HepG2 (cell line): ENCODE data around the gene PAIP2. TPM values are rescaled to one million over a fixed set of nuclear protein-coding genes. Genes with fewer than 3 reads are reported as not detected.

Experiments
- CSRNP2 ChIP-seq: sonication (generic); formaldehyde crosslinking; conservative IDR thresholded peaks from 2 replicates; pipeline ENCODE4 v1.8.0; 2022; ENCODE audit warnings: low read depth, missing genetic modification reagents
- ELF4 ChIP-seq: sonication (generic); formaldehyde crosslinking; IDR thresholded peaks from 2 replicates; pipeline ENCODE4 v1.5.0; 2020; ENCODE audit warnings: missing genetic modification reagents, mild to moderate bottlenecking, moderate library complexity, borderline replicate concordance
- ISX ChIP-seq: sonication (generic); formaldehyde crosslinking; conservative IDR thresholded peaks from 2 replicates; pipeline ENCODE4 v1.5.0; 2020; ENCODE audit warnings: missing genetic modification reagents
- KLF13 ChIP-seq: sonication (generic); formaldehyde crosslinking; IDR thresholded peaks from 2 replicates; pipeline ENCODE4 v1.4.0; 2020; ENCODE audit warnings: mild to moderate bottlenecking, missing genetic modification reagents
- MIXL1 ChIP-seq: IDR thresholded peaks from 2 replicates; pipeline ENCODE4 v1.6.1; 2016
- NFKBIZ ChIP-seq: IDR thresholded peaks from 2 replicates; pipeline ENCODE4 v1.6.1; 2018; ENCODE audit warnings: missing genetic modification reagents, missing compliant biosample characterization
- TBL1XR1 ChIP-seq: fragments of 150-350 bp; IDR thresholded peaks from 2 replicates; pipeline ENCODE4 v1.6.1; 2014; ENCODE audit warnings: borderline replicate concordance, low read length; ENCODE audit not compliant: partially characterized antibody
- ZNF160 ChIP-seq: sonication (generic); formaldehyde crosslinking; IDR thresholded peaks from 2 replicates; pipeline ENCODE4 v1.8.0; 2022; ENCODE audit warnings: mild to moderate bottlenecking, inconsistent platforms, missing genetic modification reagents
- ZNF318 ChIP-seq: sonication (generic); formaldehyde crosslinking; IDR thresholded peaks from 2 replicates; pipeline ENCODE4 v1.4.0; 2020; ENCODE audit warnings: mild to moderate bottlenecking, missing genetic modification reagents
- ZNF597 ChIP-seq: sonication (generic); formaldehyde crosslinking; IDR thresholded peaks from 2 replicates; pipeline ENCODE4 v1.5.0; 2020; ENCODE audit warnings: missing genetic modification reagents
- ZNF644 ChIP-seq: IDR thresholded peaks from 2 replicates; pipeline ENCODE4 v1.6.1; 2016; ENCODE audit warnings: low read depth
- ZNF878 ChIP-seq: sonication (generic); formaldehyde crosslinking; IDR thresholded peaks from 2 replicates; pipeline ENCODE4 v1.8.1; 2023; ENCODE audit warnings: mild to moderate bottlenecking, missing genetic modification reagents, moderate library complexity
- ZNF891 ChIP-seq: sonication (generic); formaldehyde crosslinking; IDR thresholded peaks from 2 replicates; pipeline ENCODE4 v1.5.0; 2020; ENCODE audit warnings: mild to moderate bottlenecking, missing genetic modification reagents
- ZSCAN21 ChIP-seq: sonication (generic); formaldehyde crosslinking; IDR thresholded peaks from 2 replicates; pipeline ENCODE4 v1.8.0; 2022; ENCODE audit warnings: mild to moderate bottlenecking, missing genetic modification reagents, moderate library complexity, borderline replicate concordance
- ZSCAN9 ChIP-seq: IDR thresholded peaks from 2 replicates; pipeline ENCODE4 v1.6.1; 2016; ENCODE audit warnings: borderline replicate concordance
- polyA plus RNA-seq, 8 experiments: library from polyadenylated mRNA; depleted of rRNA in 3 of 8; stranded (reverse) in 7 of 8; unstranded in 1 of 8; fragments of >200 nt; fragmentation: Illumina TruSeq in 4 of 8; extraction: Trizol in 4 of 8; gene quantifications; 2 replicates each; pipeline versions ENCODE4 v1.2.1 to v1.2.3, GENCODE V29; 2011 to 2016; ENCODE audit warnings: low read depth in 4 of 8, missing spikeins in 1 of 8, mixed read lengths in 1 of 8; ENCODE audit not compliant: insufficient read depth in 1 of 8
- total RNA-seq, 5 experiments: library from RNA; depleted of rRNA; stranded (reverse); fragments of >200 nt; fragmentation: Illumina TruSeq; extraction: Trizol; gene quantifications; 2 replicates each; pipeline ENCODE4 v1.2.3, GENCODE V29; 2016; ENCODE audit warnings: low read depth in 1 of 5
- TF ChIP-seq, protein P1 (sequence below): fragments of 450-650 bp; IDR thresholded peaks from 2 replicates; pipeline ENCODE4 v1.6.1; 2016

Gene PAIP2
- total and polyA plus RNA-seq, 2 of the 13 experiments (the other 11 are each of a cell fraction or from before 2014, with no cell fraction given), result 61.5 to 76.3 TPM

DNA sequence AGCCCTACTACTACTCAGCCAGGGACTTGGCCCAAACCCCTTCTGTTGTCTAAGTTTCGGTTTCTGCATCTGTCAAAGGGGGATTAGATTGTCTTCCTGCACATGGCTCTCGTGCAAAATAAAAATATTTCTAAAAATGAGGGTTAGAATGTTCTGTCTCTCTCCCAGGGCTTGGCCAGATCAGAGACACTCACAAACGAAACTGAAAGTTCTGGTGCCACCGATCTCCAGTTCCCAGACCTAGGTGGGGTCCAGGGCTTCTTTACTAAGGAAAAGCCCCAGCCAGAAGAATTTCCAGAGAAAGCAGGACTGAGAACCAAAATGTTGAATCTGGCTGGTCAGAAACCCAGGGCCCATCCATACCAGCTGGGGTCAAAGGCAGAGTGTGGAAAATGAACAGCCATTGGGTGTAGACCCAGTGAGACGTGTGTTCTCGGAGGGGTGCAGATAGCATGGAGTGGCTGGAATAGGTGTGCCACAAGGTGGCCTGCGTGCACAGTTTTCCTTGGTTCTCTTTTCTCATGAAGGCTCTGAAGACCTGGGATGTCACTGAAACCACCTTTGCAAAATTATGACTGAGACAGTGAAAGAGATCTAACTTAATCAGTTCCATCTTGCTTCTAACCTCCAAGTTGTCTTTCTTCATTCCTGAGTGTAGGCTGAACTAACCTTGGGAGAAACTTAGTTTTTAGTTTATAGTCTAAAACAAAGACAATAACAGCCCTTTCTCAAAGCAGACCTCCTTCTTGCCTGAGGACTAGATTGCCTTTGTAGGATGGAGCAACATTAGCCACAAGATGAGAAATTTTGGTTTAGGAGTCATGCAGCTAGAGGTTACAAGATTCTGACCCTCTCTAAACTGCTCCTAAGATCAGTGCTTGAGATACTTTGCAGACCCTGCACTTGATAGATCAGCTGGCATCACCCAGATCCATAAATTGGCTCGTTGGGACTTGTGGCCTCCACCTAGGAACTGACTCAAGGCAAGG is 43.7 kb downstream of the PAIP2 start (continued):
- no peak for TF ChIP-seq ZNF318 (CRISPR knock-in tag)
- TF ChIP-seq ZSCAN21 (CRISPR knock-in tag), result no peak
- no peak for TF ChIP-seq ZNF891
- TF ChIP-seq KLF13 (CRISPR knock-in tag), result no peak
- no peak for TF ChIP-seq ELF4 (CRISPR knock-in tag)
- no peak for TF ChIP-seq ZNF160 (CRISPR knock-in tag)
- no peak for TF ChIP-seq ISX (CRISPR knock-in tag)
- TF ChIP-seq ZNF644 (CRISPR knock-in tag), result peak; percentile 66
- TF ChIP-seq, protein P1, sequence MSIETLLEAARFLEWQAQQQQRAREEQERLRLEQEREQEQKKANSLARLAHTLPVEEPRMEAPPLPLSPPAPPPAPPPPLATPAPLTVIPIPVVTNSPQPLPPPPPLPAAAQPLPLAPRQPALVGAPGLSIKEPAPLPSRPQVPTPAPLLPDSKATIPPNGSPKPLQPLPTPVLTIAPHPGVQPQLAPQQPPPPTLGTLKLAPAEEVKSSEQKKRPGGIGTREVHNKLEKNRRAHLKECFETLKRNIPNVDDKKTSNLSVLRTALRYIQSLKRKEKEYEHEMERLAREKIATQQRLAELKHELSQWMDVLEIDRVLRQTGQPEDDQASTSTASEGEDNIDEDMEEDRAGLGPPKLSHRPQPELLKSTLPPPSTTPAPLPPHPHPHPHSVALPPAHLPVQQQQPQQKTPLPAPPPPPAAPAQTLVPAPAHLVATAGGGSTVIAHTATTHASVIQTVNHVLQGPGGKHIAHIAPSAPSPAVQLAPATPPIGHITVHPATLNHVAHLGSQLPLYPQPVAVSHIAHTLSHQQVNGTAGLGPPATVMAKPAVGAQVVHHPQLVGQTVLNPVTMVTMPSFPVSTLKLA, result no peak
- no peak for TF ChIP-seq CSRNP2 (CRISPR knock-in tag)
- TF ChIP-seq ZNF597, result no peak
- 0 out of 2 replicates have a peak, but pooled peaks have one; percentile 27 for TF ChIP-seq ZSCAN9 (CRISPR knock-in tag)
- TF ChIP-seq MIXL1, result peak; percentile 69; the same call in 1 of the 2 replicates
- no peak for TF ChIP-seq TBL1XR1
- 0 out of 2 replicates have a peak, but pooled peaks have one; percentile 47 for TF ChIP-seq NFKBIZ (CRISPR knock-in tag)
- TF ChIP-seq ZNF878, result no peak
